Ishikawa (cell line): ENCODE results near the gene NF2.

Experiments used
- EP300 ChIP-seq: IDR thresholded peaks from 2 replicates; pipeline ENCODE4 v1.6.1; 2012; ENCODE audit warnings: borderline replicate concordance
- FOXM1 ChIP-seq: IDR thresholded peaks from 2 replicates; pipeline ENCODE4 v1.6.1; 2012; ENCODE audit warnings: low read depth, borderline replicate concordance
- TCF12 ChIP-seq: IDR thresholded peaks from 2 replicates; pipeline ENCODE4 v1.6.1; 2012; ENCODE audit warnings: low read depth
- TF ChIP-seq, protein P1 (sequence below): IDR thresholded peaks from 2 replicates; pipeline ENCODE4 v1.6.1; 2012
- TF ChIP-seq, protein P2 (sequence below): IDR thresholded peaks from 2 replicates; pipeline ENCODE4 v1.6.1; 2012

GRCh38 chr22:29689880-29690213 is 86.4 kb downstream of the NF2 start:
- TF ChIP-seq, protein P1, sequence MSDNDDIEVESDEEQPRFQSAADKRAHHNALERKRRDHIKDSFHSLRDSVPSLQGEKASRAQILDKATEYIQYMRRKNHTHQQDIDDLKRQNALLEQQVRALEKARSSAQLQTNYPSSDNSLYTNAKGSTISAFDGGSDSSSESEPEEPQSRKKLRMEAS, result no peak
- no peak for TF ChIP-seq EP300
- TF ChIP-seq, protein P2, sequence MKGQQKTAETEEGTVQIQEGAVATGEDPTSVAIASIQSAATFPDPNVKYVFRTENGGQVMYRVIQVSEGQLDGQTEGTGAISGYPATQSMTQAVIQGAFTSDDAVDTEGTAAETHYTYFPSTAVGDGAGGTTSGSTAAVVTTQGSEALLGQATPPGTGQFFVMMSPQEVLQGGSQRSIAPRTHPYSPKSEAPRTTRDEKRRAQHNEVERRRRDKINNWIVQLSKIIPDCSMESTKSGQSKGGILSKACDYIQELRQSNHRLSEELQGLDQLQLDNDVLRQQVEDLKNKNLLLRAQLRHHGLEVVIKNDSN, result no peak
- no peak for TF ChIP-seq TCF12
- TF ChIP-seq FOXM1, result no peak
